A673 (cell line): ENCODE measurements around the gene GNLY. TPM values are rescaled to one million over a fixed set of nuclear protein-coding genes. Genes with fewer than 3 reads are reported as not detected.

Experiments
- BruUV-seq: library from RNA; stranded (reverse); fragments of 400-500 nt; replicated peaks from 2 replicates; lab custom pipeline; 2021; lab: Mats Ljungman, UMichigan
- CTCF ChIA-PET: fragments of 300-600 bp; sonication (Branson Sonifier 250); formaldehyde crosslinking; loops from one replicate; lab custom pipeline; 2022; ENCODE audit warnings: antibody characterized with exemption; lab: Charles Lee
- POLR2A ChIA-PET: fragments of 300-600 bp; sonication (Branson Sonifier 250); formaldehyde crosslinking; loops from one replicate; lab custom pipeline; 2022; ENCODE audit warnings: antibody characterized with exemption; ENCODE audit not compliant: low non-redundant PET; lab: Charles Lee
- DNase-seq: peaks from one replicate; pipeline ENCODE4 v3.0.0-alpha.2; 2015; ENCODE audit warnings: low spot score
- H3K27ac ChIP-seq: fragments of 200-600 bp; sonication (generic); 2 replicates; pipeline ENCODE4 v1.5.1; 2016; ENCODE audit warnings: mixed run types, low read depth, mild to moderate bottlenecking, mixed read lengths, antibody characterized with exemption, low read length; ENCODE audit not compliant: poor library complexity, severe bottlenecking
- H3K27me3 ChIP-seq: fragments of 200-600 bp; sonication (generic); replicated peaks from 2 replicates; pipeline ENCODE4 v1.6.1; 2017; ENCODE audit warnings: mixed run types, low read depth, mild to moderate bottlenecking, mixed read lengths, antibody characterized with exemption, low read length; ENCODE audit not compliant: insufficient read depth, poor library complexity
- H3K36me3 ChIP-seq: fragments of 200-600 bp; sonication (generic); 2 replicates; pipeline ENCODE4 v1.6.1; 2016; ENCODE audit warnings: mixed run types, mild to moderate bottlenecking, mixed read lengths, antibody characterized with exemption, low read length; ENCODE audit not compliant: insufficient read depth, poor library complexity, severe bottlenecking
- H3K4me1 ChIP-seq: fragments of 200-600 bp; sonication (generic); 2 replicates; pipeline ENCODE4 v1.6.1; 2017; ENCODE audit warnings: mixed run types, mild to moderate bottlenecking, mixed read lengths, antibody characterized with exemption, low read length; ENCODE audit not compliant: insufficient read depth, poor library complexity, severe bottlenecking
- H3K4me3 ChIP-seq: fragments of 200-600 bp; sonication (generic); 2 replicates; pipeline ENCODE4 v1.5.1; 2016; ENCODE audit warnings: low read depth, mixed run types, mild to moderate bottlenecking, mixed read lengths, low read length; ENCODE audit not compliant: poor library complexity, severe bottlenecking
- H3K9me3 ChIP-seq: fragments of 200-600 bp; sonication (generic); 2 replicates; pipeline ENCODE4 v1.6.1; 2016; ENCODE audit warnings: mixed run types, low read depth, mild to moderate bottlenecking, mixed read lengths, antibody characterized with exemption, low read length; ENCODE audit not compliant: poor library complexity, severe bottlenecking
- EZH2 ChIP-seq: fragments of 200-600 bp; sonication (generic); IDR thresholded peaks from 2 replicates; pipeline ENCODE4 v1.6.1; 2017; ENCODE audit warnings: borderline replicate concordance, low read depth, mild to moderate bottlenecking, mixed read lengths, antibody characterized with exemption, low read length; ENCODE audit not compliant: poor library complexity, severe bottlenecking
- intact Hi-C: fragments of 100-400 bp; cut with micrococcal nuclease; formaldehyde crosslinking; loops from one replicate; pipeline ENCODE4 v1.10.0; 2022; ENCODE audit not compliant: unreplicated experiment
- total RNA-seq: library from RNA; stranded (reverse); gene quantifications from 2 replicates; pipeline ENCODE4 v1.2.3, GENCODE V29; 2021
- TF ChIP-seq, protein P1 (sequence below): fragments of 300-800, 200-600 bp; sonication (generic); conservative IDR thresholded peaks from 2 replicates; pipeline ENCODE4 v1.5.1; 2017; ENCODE audit warnings: low read depth, mild to moderate bottlenecking, antibody characterized with exemption, low read length, moderate library complexity, mixed read lengths

GNLY gene
- total RNA-seq, 1 experiment from 2014 or later = not detected

- Histone ChIP-seq H3K4me1 (no peaks in the 10 kb centered on the region), H3K27me3 (no peaks in the 10 kb centered on the region), H3K27ac (no peak overlapping the region), H3K36me3 (peaks cover 81% of the 10 kb centered on the region), H3K9me3 (no peaks in the 10 kb centered on the region), H3K4me3 (no peak overlapping the region)
- intact Hi-C loops = loop anchor here (5.0 to 10.0 kb wide), 2 partner anchors 164 to 477 kb away; no protein-coding TSS in a partner anchor
- no TSS peak for BruUV-seq
- ChIA-PET POLR2A (no interaction called here), CTCF (interaction anchor here (1.7 to 2.2 kb wide), 2 partner anchors 11 to 166 kb away, joined by 5 to 8 read pairs; no protein-coding TSS in a partner anchor)
- no peak for DNase-seq
- TF ChIP-seq, protein P1, sequence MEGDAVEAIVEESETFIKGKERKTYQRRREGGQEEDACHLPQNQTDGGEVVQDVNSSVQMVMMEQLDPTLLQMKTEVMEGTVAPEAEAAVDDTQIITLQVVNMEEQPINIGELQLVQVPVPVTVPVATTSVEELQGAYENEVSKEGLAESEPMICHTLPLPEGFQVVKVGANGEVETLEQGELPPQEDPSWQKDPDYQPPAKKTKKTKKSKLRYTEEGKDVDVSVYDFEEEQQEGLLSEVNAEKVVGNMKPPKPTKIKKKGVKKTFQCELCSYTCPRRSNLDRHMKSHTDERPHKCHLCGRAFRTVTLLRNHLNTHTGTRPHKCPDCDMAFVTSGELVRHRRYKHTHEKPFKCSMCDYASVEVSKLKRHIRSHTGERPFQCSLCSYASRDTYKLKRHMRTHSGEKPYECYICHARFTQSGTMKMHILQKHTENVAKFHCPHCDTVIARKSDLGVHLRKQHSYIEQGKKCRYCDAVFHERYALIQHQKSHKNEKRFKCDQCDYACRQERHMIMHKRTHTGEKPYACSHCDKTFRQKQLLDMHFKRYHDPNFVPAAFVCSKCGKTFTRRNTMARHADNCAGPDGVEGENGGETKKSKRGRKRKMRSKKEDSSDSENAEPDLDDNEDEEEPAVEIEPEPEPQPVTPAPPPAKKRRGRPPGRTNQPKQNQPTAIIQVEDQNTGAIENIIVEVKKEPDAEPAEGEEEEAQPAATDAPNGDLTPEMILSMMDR = no peak
- TF ChIP-seq EZH2 = no peak
Measured at GRCh38 chr2:85647823-85648526, 46.2 kb upstream of the GNLY start.

- Histone ChIP-seq H3K4me3 (no peak overlapping the region), H3K27ac (no peak overlapping the region), H3K36me3 (peaks cover 75% of the 10 kb centered on the region), H3K4me1 (no peaks in the 10 kb centered on the region), H3K27me3 (no peaks in the 10 kb centered on the region), H3K9me3 (no peaks in the 10 kb centered on the region)
- TF ChIP-seq EZH2 = no peak
- TF ChIP-seq, protein P1 = peak; percentile 46
- intact Hi-C loops = loop anchor here (5.0 to 10.0 kb wide), 2 partner anchors 164 to 476 kb away; no protein-coding TSS in a partner anchor
- peak; percentile 61 for DNase-seq
- BruUV-seq = no TSS peak
- ChIA-PET POLR2A (no interaction called here), CTCF (interaction anchor here (1.1 to 2.2 kb wide), 3 partner anchors 11 to 166 kb away, joined by 3 to 8 read pairs (median 5); no protein-coding TSS in a partner anchor)
Measured at GRCh38 chr2:85648619-85649018, 45.5 kb upstream of the GNLY start.

GRCh38 chr2:85649201-85650190, 44.7 kb upstream of the GNLY start:
- Histone ChIP-seq H3K36me3 (peaks cover 66% of the 10 kb centered on the region), H3K27ac (no peak overlapping the region), H3K4me3 (no peak overlapping the region), H3K27me3 (no peaks in the 10 kb centered on the region), H3K9me3 (no peaks in the 10 kb centered on the region), H3K4me1 (no peaks in the 10 kb centered on the region)
- intact Hi-C loops = loop anchor here (5.0 to 10.0 kb wide), 2 partner anchors 163 to 475 kb away; no protein-coding TSS in a partner anchor
- ChIA-PET CTCF (interaction anchor here (1.1 to 2.2 kb wide), 3 partner anchors 12 to 165 kb away, joined by 3 to 8 read pairs (median 5); no protein-coding TSS in a partner anchor), POLR2A (no interaction called here)
- TF ChIP-seq, protein P1 = no peak
- TF ChIP-seq EZH2 = no peak
- no TSS peak for BruUV-seq
- DNase-seq = no peak
